MM.1S (cell line): ENCODE data around the gene OR2S2.

ENCODE experiments used
- DNase-seq: peaks from one replicate; pipeline ENCODE4 v3.0.0-alpha.2; 2015
- H2AFZ ChIP-seq: fragments of 300-600 bp; sonication (generic); 2 replicates; pipeline ENCODE4 v1.6.0; 2016; ENCODE audit warnings: antibody characterized with exemption, low read length
- H3F3A ChIP-seq: fragments of 300-600 bp; sonication (generic); 2 replicates; pipeline ENCODE4 v1.6.1; 2016; ENCODE audit warnings: mild to moderate bottlenecking, antibody characterized with exemption, low read length, moderate library complexity, mixed read lengths; ENCODE audit not compliant: insufficient read depth
- H3K27ac ChIP-seq: fragments of 300-600 bp; sonication (generic); 2 replicates; pipeline ENCODE4 v1.5.1; 2016; ENCODE audit warnings: mild to moderate bottlenecking, low read length
- H3K27me3 ChIP-seq: fragments of 300-600 bp; sonication (generic); replicated peaks from 2 replicates; pipeline ENCODE4 v1.6.0; 2016; ENCODE audit warnings: low read length; ENCODE audit not compliant: insufficient read depth
- H3K36me3 ChIP-seq: fragments of 300-600 bp; sonication (generic); replicated peaks from 2 replicates; pipeline ENCODE4 v1.6.1; 2016; ENCODE audit warnings: mild to moderate bottlenecking, low read length, mixed read lengths; ENCODE audit not compliant: insufficient read depth
- H3K4me1 ChIP-seq: fragments of 300-600 bp; sonication (generic); 2 replicates; pipeline ENCODE4 v1.6.1; 2016; ENCODE audit warnings: low read length, mixed read lengths
- H3K4me2 ChIP-seq: fragments of 300-600 bp; sonication (generic); 2 replicates; pipeline ENCODE4 v1.6.0; 2016; ENCODE audit warnings: low read depth, low read length
- H3K4me3 ChIP-seq: fragments of 300-600 bp; sonication (generic); 2 replicates; pipeline ENCODE4 v1.5.1; 2016; ENCODE audit warnings: low read length, mixed read lengths
- H3K79me2 ChIP-seq: fragments of 300-600 bp; sonication (generic); 2 replicates; pipeline ENCODE4 v1.6.1; 2016; ENCODE audit warnings: mixed run types, low read length, mixed read lengths
- H3K9ac ChIP-seq: fragments of 300-600 bp; sonication (generic); 2 replicates; pipeline ENCODE4 v1.6.1; 2016; ENCODE audit warnings: low read length, mixed read lengths
- H3K9me2 ChIP-seq: fragments of 300-600 bp; sonication (generic); replicated peaks from 2 replicates; pipeline ENCODE4 v1.6.1; 2016; ENCODE audit warnings: mild to moderate bottlenecking, low read length, mixed read lengths; ENCODE audit not compliant: insufficient read depth
- H3K9me3 ChIP-seq: fragments of 300-600 bp; sonication (generic); replicated peaks from 2 replicates; pipeline ENCODE4 v1.6.1; 2016; ENCODE audit warnings: mild to moderate bottlenecking, low read length, mixed read lengths; ENCODE audit not compliant: insufficient read depth
- H4K20me1 ChIP-seq: fragments of 300-600 bp; sonication (generic); 2 replicates; pipeline ENCODE4 v1.6.1; 2016; ENCODE audit warnings: mild to moderate bottlenecking, low read length, moderate library complexity, mixed read lengths; ENCODE audit not compliant: insufficient read depth
- CTCF ChIP-seq: fragments of 300-600 bp; sonication (generic); IDR thresholded peaks from 2 replicates; pipeline ENCODE4 v1.5.1; 2016; ENCODE audit warnings: antibody characterized with exemption, low read length, mixed read lengths
- EZH2 ChIP-seq: fragments of 300-600 bp; sonication (generic); optimal IDR thresholded peaks from 2 replicates; pipeline ENCODE3; 2017; ENCODE audit warnings: low read depth, mild to moderate bottlenecking, antibody characterized with exemption, low read length, mixed read lengths
- EZH2phosphoT487 ChIP-seq: fragments of 300-600 bp; sonication (generic); IDR thresholded peaks from 2 replicates; pipeline ENCODE4 v1.6.1; 2018; ENCODE audit warnings: antibody characterized with exemption, low read length

Gene OR2S2

DNA sequence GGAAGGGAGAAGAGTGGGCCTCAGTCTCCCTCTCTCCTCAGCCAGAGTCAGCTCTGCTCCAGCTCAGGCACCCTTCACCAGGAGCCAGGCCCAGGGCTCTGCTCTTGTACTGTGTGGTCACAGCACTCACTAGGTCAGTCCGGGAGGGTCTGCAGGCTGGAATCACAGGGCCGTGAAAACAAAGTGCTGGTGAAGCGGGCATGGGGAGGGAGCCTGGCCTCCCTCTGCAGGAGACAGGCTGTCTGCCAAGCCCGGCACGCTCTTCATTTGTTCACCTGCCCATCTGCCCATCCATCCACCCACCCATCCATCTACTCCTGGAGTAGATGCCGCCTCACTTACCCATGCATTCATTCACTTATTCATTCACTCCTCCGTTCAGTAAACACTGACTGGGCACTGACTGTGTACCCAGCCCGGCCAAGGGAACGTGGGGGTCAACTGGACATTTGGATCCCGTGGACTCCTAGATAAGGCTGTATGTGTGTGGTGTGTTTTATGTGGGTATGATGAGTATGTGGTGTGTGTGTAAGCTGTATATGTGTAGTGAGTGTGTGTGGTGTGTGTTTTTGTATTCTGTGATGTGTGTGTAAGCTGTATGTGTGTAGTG, 45.1 kb downstream of the OR2S2 start:
- Histone ChIP-seq H4K20me1 (no peaks in the 10 kb centered on the region), H3K9ac (no peak overlapping the region), H3K79me2 (no peaks in the 10 kb centered on the region), H3K36me3 (no peaks in the 10 kb centered on the region), H3K9me2 (no peaks in the 10 kb centered on the region), H3K4me2 (no peak overlapping the region), H3K27me3 (no peaks in the 10 kb centered on the region), H3F3A (peaks cover 15% of the 10 kb centered on the region), H3K4me3 (no peak overlapping the region), H3K4me1 (peaks cover 19% of the 10 kb centered on the region), H3K27ac (no peak overlapping the region), H2AFZ (no peak overlapping the region), H3K9me3 (no peaks in the 10 kb centered on the region)
- no peak for DNase-seq
- TF ChIP-seq EZH2 (no peak), EZH2phosphoT487 (no peak), CTCF (no peak)

DNA sequence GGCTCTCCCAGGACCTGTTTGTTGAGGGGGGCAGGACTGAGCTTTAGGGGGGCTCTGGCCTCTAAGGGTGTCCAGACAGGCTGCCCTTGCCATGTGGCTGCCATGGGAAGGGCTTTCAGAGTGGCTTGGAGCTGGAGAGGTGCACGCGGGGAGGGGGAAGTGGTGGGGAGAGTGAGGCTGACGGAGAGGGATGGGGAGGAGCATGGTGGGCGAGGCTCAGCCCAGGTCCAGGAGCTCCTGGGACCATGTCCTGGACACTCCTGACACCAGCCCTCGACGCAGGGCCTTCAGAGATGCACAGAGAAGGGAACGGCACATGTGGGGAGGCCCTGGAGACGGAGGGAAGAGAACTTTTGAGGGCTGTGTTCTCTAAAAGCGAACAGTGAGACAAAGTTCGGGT, 46.3 kb downstream of the OR2S2 start:
- Histone ChIP-seq H3K79me2 (no peaks in the 10 kb centered on the region), H3K27ac (no peak overlapping the region; the same call in 1 of the 2 replicates), H4K20me1 (no peaks in the 10 kb centered on the region), H3K27me3 (no peaks in the 10 kb centered on the region), H3K9me3 (no peaks in the 10 kb centered on the region), H3K9ac (no peak overlapping the region), H3K36me3 (no peaks in the 10 kb centered on the region), H2AFZ (no peak overlapping the region), H3K4me2 (peak overlapping the region; percentile 75; the same call in 1 of the 2 replicates), H3F3A (peaks cover 15% of the 10 kb centered on the region), H3K4me1 (peaks cover 19% of the 10 kb centered on the region), H3K9me2 (no peaks in the 10 kb centered on the region), H3K4me3 (no peak overlapping the region)
- DNase-seq: no peak
- TF ChIP-seq CTCF (no peak), EZH2 (no peak), EZH2phosphoT487 (no peak)

GRCh38 chr9:35910613-35911359, 47.2 kb downstream of the OR2S2 start:
- no peak for TF ChIP-seq EZH2phosphoT487
- TF ChIP-seq EZH2: no peak
- TF ChIP-seq CTCF: peak; percentile 78
- Histone ChIP-seq H2AFZ (peak overlapping the region; percentile 95), H4K20me1 (no peaks in the 10 kb centered on the region), H3K79me2 (no peaks in the 10 kb centered on the region), H3F3A (peaks cover 15% of the 10 kb centered on the region), H3K4me3 (peak overlapping the region; percentile 28), H3K4me2 (peak overlapping the region; percentile 75), H3K27ac (peak overlapping the region; percentile 64; the same call in 1 of the 2 replicates), H3K9me2 (no peaks in the 10 kb centered on the region), H3K36me3 (no peaks in the 10 kb centered on the region), H3K27me3 (no peaks in the 10 kb centered on the region), H3K4me1 (peaks cover 19% of the 10 kb centered on the region), H3K9me3 (no peaks in the 10 kb centered on the region), H3K9ac (peak overlapping the region; percentile 36; the same call in 1 of the 2 replicates)
- peak; percentile 89 for DNase-seq
